Eye (tissue), 1 donor: Measurements from ENCODE around the gene CRABP2.

ENCODE experiments used
- DNase-seq: peaks from one replicate; pipeline ENCODE4 v3.0.0-alpha.2; 2015

The CRABP2 gene

DNA sequence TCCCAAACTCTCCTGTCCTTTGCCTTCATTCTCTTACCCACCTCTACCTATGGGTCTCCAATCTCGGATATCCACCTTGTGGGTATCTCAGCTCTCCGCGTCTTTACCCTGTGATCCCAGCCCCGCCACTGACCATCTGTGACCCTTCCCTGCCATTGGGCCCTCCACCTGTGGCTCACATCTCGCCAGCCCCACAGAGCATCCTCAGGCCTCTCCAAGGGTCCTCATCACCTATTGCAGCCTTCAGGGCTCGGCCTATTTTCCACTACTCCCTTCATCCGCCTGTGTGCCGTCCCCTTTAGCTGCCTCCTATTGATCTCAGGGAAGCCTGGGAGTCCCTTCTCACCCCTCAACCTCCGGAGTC, 52.4 kb downstream of the CRABP2 start:
- DNase-seq: no peak

DNA sequence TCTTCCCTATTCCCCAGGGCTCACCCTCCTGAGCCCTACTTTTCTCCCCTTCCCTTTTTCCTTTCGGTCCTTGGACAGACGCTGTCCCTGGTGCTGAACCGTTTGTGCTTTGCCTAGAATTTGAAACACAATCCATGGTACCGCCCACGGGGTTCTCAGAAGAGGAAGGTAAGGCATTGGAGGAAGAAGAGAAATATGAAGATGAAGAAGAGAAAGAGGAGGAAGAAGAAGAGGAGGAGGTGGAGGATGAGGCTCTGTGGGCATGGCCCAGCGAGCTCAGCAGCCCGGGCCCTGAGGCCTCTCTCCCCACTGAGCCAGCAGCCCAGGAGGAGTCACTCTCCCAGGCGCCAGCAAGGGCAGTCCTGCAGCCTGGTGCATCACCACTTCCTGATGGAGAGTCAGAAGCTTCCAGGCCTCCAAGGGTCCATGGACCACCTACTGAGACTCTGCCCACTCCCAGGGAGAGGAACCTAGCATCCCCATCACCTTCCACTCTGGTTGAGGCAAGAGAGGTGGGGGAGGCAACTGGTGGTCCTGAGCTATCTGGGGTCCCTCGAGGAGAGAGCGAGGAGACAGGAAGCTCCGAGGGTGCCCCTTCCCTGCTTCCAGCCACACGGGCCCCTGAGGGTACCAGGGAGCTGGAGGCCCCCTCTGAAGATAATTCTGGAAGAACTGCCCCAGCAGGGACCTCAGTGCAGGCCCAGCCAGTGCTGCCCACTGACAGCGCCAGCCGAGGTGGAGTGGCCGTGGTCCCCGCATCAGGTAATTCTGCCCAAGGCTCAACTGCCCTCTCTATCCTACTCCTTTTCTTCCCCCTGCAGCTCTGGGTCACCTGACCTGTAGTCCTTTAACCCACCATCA, 53.0 kb downstream of the CRABP2 start:
- DNase-seq: peak; percentile 89
